Nephron (organoid): ENCODE measurements around the gene LRIG2.
A peak's percentile ranks its signal among the peaks of the same experiment; 100 is the strongest.

ENCODE experiments used
- H3K27ac Mint-ChIP-seq, 3 experiments: 2 replicates each; pipeline ENCODE4 v1.8.0; 2020; ENCODE audit warnings: mixed read lengths in 3 of 3, mild to moderate bottlenecking in 2 of 3, moderate library complexity in 1 of 3
- H3K27me3 Mint-ChIP-seq: 2 replicates; pipeline ENCODE4 v1.8.0; 2021; ENCODE audit warnings: low read depth, mild to moderate bottlenecking, moderate library complexity, mixed read lengths
- H3K36me3 Mint-ChIP-seq: 2 replicates; pipeline ENCODE4 v1.8.0; 2020; ENCODE audit warnings: low read depth, mixed read lengths
- H3K4me1 Mint-ChIP-seq: 2 replicates; pipeline ENCODE4 v1.8.0; 2020; ENCODE audit warnings: mixed read lengths
- H3K4me3 Mint-ChIP-seq, 3 experiments: 2 replicates each; pipeline ENCODE4 v1.8.0; 2020; ENCODE audit warnings: mild to moderate bottlenecking in 3 of 3, mixed read lengths in 3 of 3, moderate library complexity in 2 of 3
- H3K9me3 Mint-ChIP-seq: 2 replicates; pipeline ENCODE4 v1.8.0; 2020; ENCODE audit warnings: mixed read lengths
- CTCF ChIP-seq, 3 experiments: fragments of 200-600 bp; sonication (generic); IDR thresholded peaks; one replicate each; pipeline ENCODE4 v1.5.0; 2021; ENCODE audit warnings: antibody characterized with exemption in 3 of 3; ENCODE audit not compliant: unreplicated experiment in 3 of 3

Gene LRIG2

GRCh38 chr1:113126207-113126606 is 53.2 kb downstream of the LRIG2 start:
- Mint-ChIP-seq H3K27me3 (no peaks in the 10 kb centered on the region), H3K4me1 (no peaks in the 10 kb centered on the region), H3K27ac (no peak overlapping the region), H3K9me3 (no peaks in the 10 kb centered on the region), H3K4me3 (no peak overlapping the region), H3K36me3 (peaks cover 72% of the 10 kb centered on the region)
- TF ChIP-seq CTCF (IDR thresholded peaks at IDR 0.05; ENCODE audit: unreplicated experiment in 3 of 3), result no peak

GRCh38 chr1:113128116-113128515 is 55.1 kb downstream of the LRIG2 start:
- TF ChIP-seq CTCF (IDR thresholded peaks at IDR 0.05; ENCODE audit: unreplicated experiment in 3 of 3), result no peak
- no peaks in the 10 kb centered on the region for H3K27me3 Mint-ChIP-seq
- no peak overlapping the region for H3K4me3 Mint-ChIP-seq
- H3K9me3 Mint-ChIP-seq, result no peaks in the 10 kb centered on the region
- no peaks in the 10 kb centered on the region for H3K4me1 Mint-ChIP-seq
- no peak overlapping the region for H3K27ac Mint-ChIP-seq
- peaks cover 64% of the 10 kb centered on the region for H3K36me3 Mint-ChIP-seq

DNA sequence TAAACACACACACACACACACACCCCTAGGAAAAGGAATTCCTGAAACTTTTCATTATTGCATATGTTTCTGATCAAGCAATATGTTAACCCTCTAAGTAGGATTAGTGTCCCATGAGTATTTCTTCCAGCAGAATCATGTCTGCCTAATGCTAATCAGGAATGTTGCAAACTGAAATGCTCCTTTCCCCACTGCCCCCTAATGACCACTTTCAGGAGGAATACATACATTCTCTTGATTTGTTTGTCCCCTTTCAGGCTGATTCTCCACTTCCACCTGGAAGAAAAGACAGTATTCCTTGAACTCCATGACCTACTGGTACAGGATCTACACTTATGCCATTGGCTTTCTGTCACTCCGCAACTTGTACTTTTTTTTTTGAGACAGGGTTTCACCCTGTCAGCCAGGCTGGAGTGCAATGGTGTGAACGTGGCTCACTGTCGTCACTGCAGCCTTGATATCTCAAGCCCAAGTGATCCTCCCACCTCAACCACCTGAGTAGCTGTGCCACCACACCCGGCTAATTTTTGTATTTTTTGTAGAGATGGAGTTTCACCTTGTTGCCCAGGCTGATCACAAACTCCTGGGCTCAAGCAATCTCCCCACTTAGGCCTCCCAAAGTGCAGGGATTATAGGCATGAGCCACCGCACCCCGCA is 56.7 kb downstream of the LRIG2 start:
- no peaks in the 10 kb centered on the region for H3K4me1 Mint-ChIP-seq
- no peaks in the 10 kb centered on the region for H3K27me3 Mint-ChIP-seq
- no peaks in the 10 kb centered on the region for H3K9me3 Mint-ChIP-seq
- H3K27ac Mint-ChIP-seq, result peak overlapping the region in 1 of 3 experiments; percentile 40
- H3K36me3 Mint-ChIP-seq, result peaks cover 52% of the 10 kb centered on the region
- no peak overlapping the region for H3K4me3 Mint-ChIP-seq
- TF ChIP-seq CTCF (IDR thresholded peaks at IDR 0.05; ENCODE audit: unreplicated experiment in 3 of 3), result no peak

GRCh38 chr1:113133038-113133437 is 60.0 kb downstream of the LRIG2 start:
- no peak for TF ChIP-seq CTCF (IDR thresholded peaks at IDR 0.05; ENCODE audit: unreplicated experiment in 3 of 3)
- no peaks in the 10 kb centered on the region for H3K9me3 Mint-ChIP-seq
- no peaks in the 10 kb centered on the region for H3K27me3 Mint-ChIP-seq
- H3K27ac Mint-ChIP-seq, result no peak overlapping the region
- peaks cover 34% of the 10 kb centered on the region for H3K36me3 Mint-ChIP-seq
- H3K4me1 Mint-ChIP-seq, result peaks cover 8% of the 10 kb centered on the region
- H3K4me3 Mint-ChIP-seq, result no peak overlapping the region

DNA sequence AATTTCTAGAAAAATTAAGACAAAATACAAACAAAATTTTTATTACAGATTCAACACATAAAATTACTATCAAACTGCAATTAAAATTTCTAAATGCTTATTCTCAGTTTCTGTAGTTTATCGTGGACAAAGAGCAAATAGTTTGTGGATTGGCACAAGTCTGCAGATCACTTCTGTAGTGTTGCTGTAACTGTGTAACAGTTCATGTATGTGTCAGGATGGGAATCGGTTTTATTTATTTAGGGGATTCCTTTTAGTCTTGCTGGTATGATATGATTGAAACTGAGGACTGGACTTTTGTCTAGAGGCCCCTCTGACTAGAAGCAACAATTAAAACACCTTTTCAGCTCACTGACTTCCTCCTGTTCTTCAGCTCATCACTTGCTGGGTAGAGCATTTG is 60.8 kb downstream of the LRIG2 start:
- peaks cover 29% of the 10 kb centered on the region for H3K36me3 Mint-ChIP-seq
- no peak for TF ChIP-seq CTCF (IDR thresholded peaks at IDR 0.05; ENCODE audit: unreplicated experiment in 3 of 3)
- no peaks in the 10 kb centered on the region for H3K9me3 Mint-ChIP-seq
- no peak overlapping the region for H3K27ac Mint-ChIP-seq
- no peaks in the 10 kb centered on the region for H3K27me3 Mint-ChIP-seq
- H3K4me1 Mint-ChIP-seq, result peaks cover 8% of the 10 kb centered on the region
- no peak overlapping the region for H3K4me3 Mint-ChIP-seq

GRCh38 chr1:113135460-113135859 is 62.5 kb downstream of the LRIG2 start:
- no peaks in the 10 kb centered on the region for H3K9me3 Mint-ChIP-seq
- H3K27ac Mint-ChIP-seq, result no peak overlapping the region
- H3K36me3 Mint-ChIP-seq, result peaks cover 16% of the 10 kb centered on the region
- H3K4me1 Mint-ChIP-seq, result peaks cover 10% of the 10 kb centered on the region
- no peaks in the 10 kb centered on the region for H3K27me3 Mint-ChIP-seq
- no peak overlapping the region for H3K4me3 Mint-ChIP-seq
- no peak for TF ChIP-seq CTCF (IDR thresholded peaks at IDR 0.05; ENCODE audit: unreplicated experiment in 3 of 3)
